Measurements from ENCODE around the gene DOCK1.

DNA sequence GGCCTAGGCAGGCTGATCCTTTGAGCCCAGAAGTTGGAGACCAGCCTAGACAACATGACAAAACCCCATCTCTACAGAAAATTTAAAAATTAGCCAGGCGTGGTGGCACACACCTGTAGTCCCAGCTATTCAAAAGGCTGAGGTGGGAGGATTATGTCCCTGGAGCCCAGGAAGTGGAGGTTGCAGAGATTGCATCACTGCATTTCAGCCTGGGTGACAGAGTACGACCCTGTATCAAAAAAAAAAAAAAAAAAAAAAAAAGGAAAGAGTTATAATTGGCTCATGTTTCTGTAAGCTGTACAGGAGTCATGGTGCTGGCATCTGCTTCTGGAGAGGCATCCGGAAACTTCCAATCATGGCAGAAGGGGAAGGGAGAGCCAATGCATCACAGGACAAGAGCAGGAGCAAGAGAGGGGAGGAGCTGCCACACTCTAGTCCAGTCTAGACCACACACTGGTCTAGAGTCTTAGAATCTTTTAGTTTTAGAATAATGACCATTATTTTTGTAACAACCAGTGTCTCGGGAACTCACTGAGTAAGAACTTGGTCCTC is 16.8 kb downstream of the DOCK1 start:
- TF ChIP-seq GATA2 (IDR thresholded peaks at IDR 0.05; ENCODE audit: low read depth, low read length) (no peak), GATA3 (IDR thresholded peaks at IDR 0.05; ENCODE audit: low read depth, low read length) (no peak)
